Measurements from ENCODE around the gene RNASE8.

DNA sequence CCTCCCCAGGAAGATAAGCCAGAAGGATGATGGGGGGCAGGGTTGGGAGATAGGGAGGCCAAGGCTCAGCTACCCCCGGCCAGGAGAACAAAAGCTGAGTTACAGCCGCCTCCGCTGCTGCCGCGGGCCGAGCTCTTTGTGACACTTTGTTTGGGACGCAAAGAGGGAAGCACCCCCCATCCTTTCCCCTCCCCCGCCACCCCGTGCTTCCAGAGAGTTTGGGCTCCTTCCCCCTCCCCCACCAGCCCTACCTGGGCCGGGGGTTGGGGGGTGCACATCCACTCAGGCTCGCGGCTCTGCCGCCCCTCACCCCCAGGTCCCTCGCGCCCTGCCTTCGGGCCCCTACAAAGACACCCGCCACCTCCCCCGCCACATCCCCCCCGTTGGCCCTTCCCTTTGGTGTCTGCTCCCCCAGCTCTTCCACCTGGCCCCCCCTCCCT lies 40.0 kb downstream of the RNASE8 start:
- no peak for TF ChIP-seq FOXA1 (IDR thresholded peaks at IDR 0.05)
- TF ChIP-seq BHLHE40 (IDR thresholded peaks at IDR 0.05; ENCODE audit: borderline replicate concordance), result no peak
- no peak for TF ChIP-seq TARDBP (IDR thresholded peaks at IDR 0.05)
